ENCODE results near the gene STAG3. TPM values are rescaled to one million over a fixed set of nuclear protein-coding genes. Genes with fewer than 3 reads are reported as not detected.

The STAG3 gene
- total and polyA plus RNA-seq, 2 donors (not counting 3 experiments of a cell fraction or from before 2014, with no cell fraction given): 0.29 to 1.4 TPM

GRCh38 chr7:100132697-100133151 is 45.0 kb upstream of the STAG3 start:
- no peak overlapping the region for H3K27ac ChIP-seq (ENCODE audit: insufficient read depth, low read depth, low read length)
- TF ChIP-seq, protein P1, sequence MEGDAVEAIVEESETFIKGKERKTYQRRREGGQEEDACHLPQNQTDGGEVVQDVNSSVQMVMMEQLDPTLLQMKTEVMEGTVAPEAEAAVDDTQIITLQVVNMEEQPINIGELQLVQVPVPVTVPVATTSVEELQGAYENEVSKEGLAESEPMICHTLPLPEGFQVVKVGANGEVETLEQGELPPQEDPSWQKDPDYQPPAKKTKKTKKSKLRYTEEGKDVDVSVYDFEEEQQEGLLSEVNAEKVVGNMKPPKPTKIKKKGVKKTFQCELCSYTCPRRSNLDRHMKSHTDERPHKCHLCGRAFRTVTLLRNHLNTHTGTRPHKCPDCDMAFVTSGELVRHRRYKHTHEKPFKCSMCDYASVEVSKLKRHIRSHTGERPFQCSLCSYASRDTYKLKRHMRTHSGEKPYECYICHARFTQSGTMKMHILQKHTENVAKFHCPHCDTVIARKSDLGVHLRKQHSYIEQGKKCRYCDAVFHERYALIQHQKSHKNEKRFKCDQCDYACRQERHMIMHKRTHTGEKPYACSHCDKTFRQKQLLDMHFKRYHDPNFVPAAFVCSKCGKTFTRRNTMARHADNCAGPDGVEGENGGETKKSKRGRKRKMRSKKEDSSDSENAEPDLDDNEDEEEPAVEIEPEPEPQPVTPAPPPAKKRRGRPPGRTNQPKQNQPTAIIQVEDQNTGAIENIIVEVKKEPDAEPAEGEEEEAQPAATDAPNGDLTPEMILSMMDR (IDR thresholded peaks at IDR 0.05; ENCODE audit: extremely low read depth in 1 of 2, insufficient read depth in 1 of 2, low read depth in 1 of 2, low read length in 2 of 2): peak; percentile 79 to 92
- TF ChIP-seq GATA2 (IDR thresholded peaks at IDR 0.05; ENCODE audit: insufficient read depth, insufficient read length, low read depth, low read length): no peak
- dilution Hi-C loops (cut with MboI; ENCODE audit: extremely low pct_ligation_motif_present, low sequenced_read_pairs): no loop called here

DNA sequence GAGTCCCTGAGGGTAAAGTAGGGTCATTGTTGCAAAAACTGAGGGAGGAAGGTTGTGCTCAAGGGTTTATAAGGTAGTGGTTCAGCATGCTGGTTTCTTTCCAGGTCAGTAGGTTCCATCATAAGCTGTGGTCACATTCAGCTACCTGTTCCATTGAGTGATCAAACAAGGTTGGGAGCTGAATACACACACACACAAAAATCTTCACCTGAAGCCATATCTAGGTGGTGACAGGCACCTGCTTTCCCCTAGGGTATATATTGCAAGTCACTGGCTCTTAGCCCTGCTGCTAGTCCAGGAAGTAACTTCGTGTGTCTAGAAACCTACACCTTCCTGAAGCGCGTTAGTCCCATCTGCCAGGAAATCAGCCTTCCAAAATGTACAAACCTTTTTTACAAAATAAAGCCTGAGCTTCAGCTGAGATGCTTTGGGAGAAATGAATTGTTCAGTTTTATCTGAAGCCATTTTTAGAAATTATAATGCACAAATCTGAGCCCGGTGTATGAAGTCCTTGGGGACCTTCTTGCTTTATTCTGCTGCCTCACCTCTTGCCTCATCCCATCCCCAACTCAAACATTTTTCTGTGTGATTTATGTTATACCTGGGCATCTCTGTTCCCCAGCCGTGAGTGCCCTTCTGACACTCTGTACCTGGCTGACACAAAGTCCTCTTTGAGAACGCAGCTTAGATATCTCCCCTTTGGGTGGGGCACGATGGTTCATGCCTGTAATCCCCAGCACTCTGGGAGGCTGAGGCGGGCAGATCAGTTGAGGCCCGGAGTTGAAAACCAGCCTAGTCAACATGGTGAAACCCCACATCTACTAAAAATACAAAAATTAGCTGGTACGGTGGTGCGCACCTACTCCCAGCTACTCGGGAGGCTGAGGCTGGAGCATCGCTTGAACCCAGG is 39.6 kb upstream of the STAG3 start:
- Histone ChIP-seq H3K79me2 (ENCODE audit: control insufficient read depth, insufficient read depth, low read length) (no peaks in the 10 kb centered on the region), H4K20me1 (replicated peaks; ENCODE audit: control insufficient read depth, extremely low read depth, insufficient read depth, low read length) (no peaks in the 10 kb centered on the region), H2AFZ (ENCODE audit: low read depth, low read length) (no peak overlapping the region), H3K9me1 (replicated peaks; ENCODE audit: control insufficient read depth, extremely low read depth, insufficient read depth, low read length) (no peaks in the 10 kb centered on the region), H3K27me3 (ENCODE audit: control insufficient read depth in 2 of 2, insufficient read depth in 2 of 2, low read length in 2 of 2) (peaks cover 0 to 3% of the 10 kb centered on the region in 2 experiments), H3K4me2 (ENCODE audit: insufficient read depth, low read length) (no peak overlapping the region), H3K36me3 (ENCODE audit: control insufficient read depth in 2 of 2, extremely low read depth in 1 of 2, insufficient read depth in 2 of 2, low read length in 2 of 2) (no peaks in the 10 kb centered on the region), H3K9ac (replicated peaks; ENCODE audit: extremely low read depth, insufficient read depth, low read length) (no peak overlapping the region), H3K27ac (ENCODE audit: insufficient read depth, low read depth, low read length) (no peak overlapping the region), H3K9me3 (replicated peaks; ENCODE audit: control insufficient read depth, insufficient read depth, low read length) (no peaks in the 10 kb centered on the region), H3K4me3 (replicated peaks in 1 of 3; ENCODE audit: insufficient read depth in 1 of 3, low read depth in 1 of 3, low read length in 3 of 3) (no peak overlapping the region), H3K4me1 (ENCODE audit: control insufficient read depth, extremely low read depth, insufficient read depth, low read length) (no peaks in the 10 kb centered on the region)
- dilution Hi-C loops (cut with MboI; ENCODE audit: extremely low pct_ligation_motif_present, low sequenced_read_pairs) (no loop called here), intact Hi-C loops (cut with micrococcal nuclease) (no loop called here)
- TF ChIP-seq POLR2A (IDR thresholded peaks at IDR 0.05; ENCODE audit: low read depth, low read length) (no peak), MYC (IDR thresholded peaks at IDR 0.05; ENCODE audit: low read depth, low read length) (no peak), MAX (IDR thresholded peaks at IDR 0.05; ENCODE audit: insufficient read depth, insufficient read length) (no peak), POLR2AphosphoS5 (IDR thresholded peaks at IDR 0.05; ENCODE audit: insufficient read depth, low read depth, low read length) (no peak), FOS (IDR thresholded peaks at IDR 0.05; ENCODE audit: borderline replicate concordance, insufficient read depth, low read length) (no peak), EZH2 (IDR thresholded peaks at IDR 0.05; ENCODE audit: borderline replicate concordance, low read depth, low read length, severe bottlenecking) (no peak), JUN (IDR thresholded peaks at IDR 0.05; ENCODE audit: borderline replicate concordance, insufficient read depth, insufficient read length, low read depth) (no peak), GATA2 (IDR thresholded peaks at IDR 0.05; ENCODE audit: insufficient read depth, insufficient read length, low read depth, low read length) (no peak)
- TF ChIP-seq, protein P1 (IDR thresholded peaks at IDR 0.05; ENCODE audit: extremely low read depth in 1 of 2, insufficient read depth in 1 of 2, low read depth in 1 of 2, low read length in 2 of 2): no peak
- FAIRE-seq (no peak), DNase-seq (ENCODE audit: low read depth, low spot score) (no peak)
- ChIA-PET POLR2A (no interaction called here), CTCF (interaction anchor here (0.6 to 2.2 kb wide), 4 partner anchors 10 to 270 kb away, joined by 3 to 8 read pairs (median 3); partner anchors contain the start of gene LAMTOR4)
- BruUV-seq (replicated peaks): no TSS peak

More at GRCh38 chr7:100132697-100133151, 45.0 kb upstream of the STAG3 start:
- peak; percentile 55 for DNase-seq (ENCODE audit: low read depth, low spot score)
- H3K9me3 ChIP-seq (replicated peaks; ENCODE audit: control insufficient read depth, insufficient read depth, low read length): no peaks in the 10 kb centered on the region
- POLR2A ChIA-PET: no interaction called here
- no peaks in the 10 kb centered on the region for H3K27me3 ChIP-seq (ENCODE audit: control insufficient read depth in 2 of 2, insufficient read depth in 2 of 2, low read length in 2 of 2)
- CTCF ChIA-PET: interaction anchor here (0.6 to 5.9 kb wide), 28 partner anchors 8 to 275 kb away, joined by 3 to 79 read pairs (median 4); partner anchors contain the start of genes AP4M1, GAL3ST4, LAMTOR4 and MCM7
- intact Hi-C loops (cut with micrococcal nuclease): no loop called here
- H3K9me1 ChIP-seq (replicated peaks; ENCODE audit: control insufficient read depth, extremely low read depth, insufficient read depth, low read length): no peaks in the 10 kb centered on the region
- no peaks in the 10 kb centered on the region for H3K36me3 ChIP-seq (ENCODE audit: control insufficient read depth in 2 of 2, extremely low read depth in 1 of 2, insufficient read depth in 2 of 2, low read length in 2 of 2)
- no peak overlapping the region for H3K4me2 ChIP-seq (ENCODE audit: insufficient read depth, low read length)
- peaks cover 5% of the 10 kb centered on the region for H3K4me1 ChIP-seq (ENCODE audit: control insufficient read depth, extremely low read depth, insufficient read depth, low read length)
- H3K79me2 ChIP-seq (ENCODE audit: control insufficient read depth, insufficient read depth, low read length): no peaks in the 10 kb centered on the region
- BruUV-seq (replicated peaks): no TSS peak
- H4K20me1 ChIP-seq (replicated peaks; ENCODE audit: control insufficient read depth, extremely low read depth, insufficient read depth, low read length): no peaks in the 10 kb centered on the region
- no peak overlapping the region for H3K9ac ChIP-seq (replicated peaks; ENCODE audit: extremely low read depth, insufficient read depth, low read length)
- no peak overlapping the region for H3K4me3 ChIP-seq (replicated peaks in 1 of 3; ENCODE audit: insufficient read depth in 1 of 3, low read depth in 1 of 3, low read length in 3 of 3)
- no peak overlapping the region for H2AFZ ChIP-seq (ENCODE audit: low read depth, low read length)
- FAIRE-seq: peak; percentile 83

Measured in endothelial cell of umbilical vein (primary cell).